IMR-90 (cell line): Measurements from ENCODE around the gene RAP1GAP2. TPM values are rescaled to one million over a fixed set of nuclear protein-coding genes. Genes with fewer than 3 reads are reported as not detected.

Experiments
- ATAC-seq: fragments of 200-7000 bp; cut with Tn5 transposase; 2 replicates; pipeline ENCODE4 v1.9.1; 2020; ENCODE audit warnings: low read depth, mild to moderate bottlenecking, moderate library complexity
- BruUV-seq: library from RNA; stranded (reverse); fragments of 400-500 nt; replicated peaks from 2 replicates; lab custom pipeline; 2021; lab: Mats Ljungman, UMichigan
- CTCF ChIA-PET: fragments of 300-600 bp; formaldehyde crosslinking; extraction: SDS; loops from one replicate; lab custom pipeline; 2021; ENCODE audit warnings: antibody characterized with exemption; lab: Yijun Ruan, JAX
- POLR2A ChIA-PET: fragments of 300-600 bp; sonication (Branson Sonifier 250); formaldehyde crosslinking; loops from one replicate; lab custom pipeline; 2022; ENCODE audit warnings: antibody characterized with exemption; ENCODE audit not compliant: unreplicated experiment; lab: Charles Lee
- DNase-seq: peaks from one replicate; pipeline ENCODE4 v3.0.0; 2013
- H2AFZ ChIP-seq: replicated peaks from 2 replicates; pipeline ENCODE3; 2013; ENCODE audit warnings: low read length, mild to moderate bottlenecking; ENCODE audit not compliant: poor library complexity
- H2AK5ac ChIP-seq: 2 replicates; pipeline ENCODE4 v1.6.1; 2013; ENCODE audit warnings: low read depth, low read length, inconsistent platforms
- H2AK9ac ChIP-seq: replicated peaks from 2 replicates; pipeline ENCODE3; 2013; ENCODE audit warnings: mild to moderate bottlenecking, low read depth, low read length, moderate library complexity; ENCODE audit not compliant: poor library complexity
- H2BK120ac ChIP-seq: 2 replicates; pipeline ENCODE4 v1.6.1; 2013; ENCODE audit warnings: low read depth, low read length, inconsistent platforms
- H2BK15ac ChIP-seq: 3 replicates; pipeline ENCODE4 v1.6.1; 2013; ENCODE audit warnings: low read depth, low read length, inconsistent platforms
- H2BK20ac ChIP-seq: 2 replicates; pipeline ENCODE4 v1.6.1; 2013; ENCODE audit warnings: low read depth, mild to moderate bottlenecking, inconsistent platforms, low read length, moderate library complexity
- H2BK5ac ChIP-seq: 2 replicates; pipeline ENCODE4 v1.6.1; 2013; ENCODE audit warnings: mild to moderate bottlenecking, low read depth, low read length, inconsistent platforms; ENCODE audit not compliant: poor library complexity, severe bottlenecking
- H3K14ac ChIP-seq: replicated peaks from 2 replicates; pipeline ENCODE4 v1.6.1; 2013; ENCODE audit warnings: low read depth, low read length, inconsistent platforms
- H3K18ac ChIP-seq: 2 replicates; pipeline ENCODE4 v1.6.1; 2013; ENCODE audit warnings: low read depth, low read length, control low read depth
- H3K23ac ChIP-seq: 2 replicates; pipeline ENCODE4 v1.6.1; 2013; ENCODE audit warnings: low read depth, low read length, inconsistent platforms
- H3K27ac ChIP-seq: 2 replicates; pipeline ENCODE4 v1.5.1; 2013; ENCODE audit warnings: mild to moderate bottlenecking, control low read depth, low read length; ENCODE audit not compliant: insufficient read depth
- H3K27me3 ChIP-seq: 2 replicates; pipeline ENCODE4 v1.6.1; 2013; ENCODE audit warnings: low read length; ENCODE audit not compliant: control insufficient read depth, insufficient read depth
- H3K36me3 ChIP-seq: 2 replicates; pipeline ENCODE4 v1.6.1; 2013; ENCODE audit warnings: low read length, mixed read lengths; ENCODE audit not compliant: control insufficient read depth, insufficient read depth
- H3K4ac ChIP-seq: 2 replicates; pipeline ENCODE4 v1.6.1; 2013; ENCODE audit warnings: low read depth, low read length, inconsistent platforms
- H3K4me1 ChIP-seq: 2 replicates; pipeline ENCODE4 v1.6.1; 2013; ENCODE audit warnings: low read length, mixed read lengths; ENCODE audit not compliant: control insufficient read depth, insufficient read depth
- H3K4me2 ChIP-seq: 2 replicates; pipeline ENCODE4 v1.6.1; 2013; ENCODE audit warnings: low read depth, mild to moderate bottlenecking, control low read depth, low read length, moderate library complexity
- H3K4me3 ChIP-seq: 2 replicates; pipeline ENCODE4 v1.5.1; 2013; ENCODE audit warnings: low read depth, mild to moderate bottlenecking, control low read depth, low read length, moderate library complexity; ENCODE audit not compliant: insufficient read depth
- H3K56ac ChIP-seq: 2 replicates; pipeline ENCODE4 v1.6.1; 2013; ENCODE audit warnings: low read length, inconsistent platforms; ENCODE audit not compliant: insufficient read depth; ENCODE audit errors: extremely low read depth
- H3K79me1 ChIP-seq, 2 experiments: 2 replicates each; pipeline ENCODE4 v1.6.1; 2013; ENCODE audit warnings: low read length in 2 of 2, inconsistent platforms in 1 of 2, low read depth in 1 of 2
- H3K9ac ChIP-seq: 2 replicates; pipeline ENCODE4 v1.6.1; 2013; ENCODE audit warnings: low read depth, low read length, control low read depth
- H3K9me1 ChIP-seq: 2 replicates; pipeline ENCODE4 v1.6.1; 2013; ENCODE audit warnings: low read length, inconsistent platforms; ENCODE audit not compliant: insufficient read depth
- H3K9me3 ChIP-seq: 2 replicates; pipeline ENCODE4 v1.6.1; 2013; ENCODE audit warnings: low read length; ENCODE audit not compliant: control insufficient read depth, insufficient read depth
- H4K20me1 ChIP-seq: 2 replicates; pipeline ENCODE4 v1.6.1; 2013; ENCODE audit warnings: low read length, inconsistent platforms; ENCODE audit not compliant: insufficient read depth
- H4K5ac ChIP-seq: 2 replicates; pipeline ENCODE4 v1.6.1; 2013; ENCODE audit warnings: mild to moderate bottlenecking, low read depth, low read length, control low read depth
- H4K8ac ChIP-seq, 2 experiments: 2 replicates each; pipeline ENCODE4 v1.6.1; 2013; ENCODE audit warnings: low read depth in 2 of 2, low read length in 2 of 2, control low read depth in 1 of 2, inconsistent platforms in 1 of 2
- H4K91ac ChIP-seq: 2 replicates; pipeline ENCODE4 v1.6.1; 2013; ENCODE audit warnings: low read depth, low read length, inconsistent platforms; ENCODE audit not compliant: insufficient read depth
- CHD1 ChIP-seq: IDR thresholded peaks from 2 replicates; pipeline ENCODE4 v1.6.1; 2012; ENCODE audit warnings: low read depth, low read length, improper control_type of control experiment
- ELK1 ChIP-seq: fragments of 150-350 bp; IDR thresholded peaks from 2 replicates; pipeline ENCODE4 v1.6.1; 2016; ENCODE audit warnings: low read depth, mild to moderate bottlenecking, low read length, moderate library complexity, borderline replicate concordance
- FOS ChIP-seq: fragments of 150-350 bp; IDR thresholded peaks from 2 replicates; pipeline ENCODE4 v1.6.1; 2016; ENCODE audit warnings: low read depth, low read length
- MAZ ChIP-seq: IDR thresholded peaks from 2 replicates; pipeline ENCODE4 v1.6.1; 2012; ENCODE audit warnings: low read depth, mild to moderate bottlenecking, low read length, improper control_type of control experiment, moderate library complexity, borderline replicate concordance
- MXI1 ChIP-seq: IDR thresholded peaks from 2 replicates; pipeline ENCODE4 v1.6.1; 2012; ENCODE audit warnings: low read depth, mild to moderate bottlenecking, low read length, moderate library complexity, borderline replicate concordance
- POLR2A ChIP-seq: IDR thresholded peaks from 2 replicates; pipeline ENCODE4 v1.6.1; 2012; ENCODE audit warnings: mild to moderate bottlenecking, low read depth, low read length
- USF2 ChIP-seq: fragments of 150-350 bp; IDR thresholded peaks from 2 replicates; pipeline ENCODE4 v1.6.1; 2017; ENCODE audit warnings: mild to moderate bottlenecking, antibody characterized with exemption, low read length, low read depth
- WGBS, 2 experiments: methylation state at CpG; one replicate each; pipeline versions ENCODE4 v1.1.5 to v1.1.7; 2013; ENCODE audit warnings: missing lambda C conversion rate in 2 of 2; ENCODE audit not compliant: insufficient read length in 1 of 2; ENCODE audit errors: extremely low coverage in 2 of 2; 5-methylcytosine and 5-hydroxymethylcytosine counted together
- dilution Hi-C: fragments of 300-500 bp; cut with HindIII; formaldehyde crosslinking; loops from one replicate; pipeline ENCODE4 v1.14.3; 2018; ENCODE audit warnings: low sequenced_read_pairs; ENCODE audit not compliant: unreplicated experiment
- in situ Hi-C: fragments of 300-500 bp; cut with MboI; formaldehyde crosslinking; loops from 3 replicates; pipeline ENCODE4 v1.14.3; 2019; ENCODE audit warnings: low sequenced_read_pairs, inconsistent platforms, mixed read lengths
- intact Hi-C: fragments of 100-400 bp; cut with micrococcal nuclease; formaldehyde crosslinking; loops from 2 replicates; pipeline ENCODE4 v1.10.0; 2022
- polyA plus RNA-seq, 3 experiments: library from polyadenylated mRNA; depleted of rRNA; stranded (reverse); fragments of >200 nt; gene quantifications; 2 replicates each; pipeline ENCODE4 v1.2.3, GENCODE V29; 2012; ENCODE audit warnings: low replicate concordance in 1 of 3
- total RNA-seq: library from RNA; depleted of rRNA; stranded (reverse); fragments of >200 nt; gene quantifications from 2 replicates; pipeline ENCODE4 v1.2.3, GENCODE V29; 2012

The RAP1GAP2 gene
- total and polyA plus RNA-seq, 2 of the 4 experiments (the other 2 are of a cell fraction) = 5.7 to 7.5 TPM

- H3K36me3 ChIP-seq = no peaks in the 10 kb centered on the region
- H3K27ac ChIP-seq = no peak overlapping the region
- H4K8ac ChIP-seq = no peak overlapping the region
- in situ Hi-C loops = no loop called here
- no peaks in the 10 kb centered on the region for H3K27me3 ChIP-seq
- no TSS peak for BruUV-seq
- no peak overlapping the region for H3K56ac ChIP-seq
- no peak overlapping the region for H3K4me2 ChIP-seq
- no peak overlapping the region for H3K4me3 ChIP-seq
- DNase-seq (no peak), ATAC-seq (no peak)
- H2BK20ac ChIP-seq = no peak overlapping the region
- H4K91ac ChIP-seq = no peak overlapping the region
- no peak overlapping the region for H2BK120ac ChIP-seq
- no peak overlapping the region for H2AK5ac ChIP-seq
- H3K23ac ChIP-seq = no peak overlapping the region
- peaks cover 4% of the 10 kb centered on the region; the same call in 1 of the 2 replicates for H3K9me1 ChIP-seq
- H4K5ac ChIP-seq = no peak overlapping the region
- TF ChIP-seq FOS (no peak), POLR2A (no peak), MAZ (no peak), USF2 (no peak), MXI1 (no peak), CHD1 (no peak), ELK1 (no peak)
- no peak overlapping the region for H2AFZ ChIP-seq
- H3K18ac ChIP-seq = no peak overlapping the region
- intact Hi-C loops = no loop called here
- H3K4ac ChIP-seq = no peak overlapping the region
- POLR2A ChIA-PET = no interaction called here
- H4K20me1 ChIP-seq = no peaks in the 10 kb centered on the region
- no peak overlapping the region for H2AK9ac ChIP-seq
- dilution Hi-C loops = no loop called here
- H3K79me1 ChIP-seq = no peaks in the 10 kb centered on the region
- WGBS, 2 experiments = no CpG with 5 or more reads among the region's 10 CpGs
- H3K9me3 ChIP-seq = no peaks in the 10 kb centered on the region
- H2BK15ac ChIP-seq = no peak overlapping the region
- H3K14ac ChIP-seq = no peak overlapping the region
- H2BK5ac ChIP-seq = no peak overlapping the region
- H3K9ac ChIP-seq = no peak overlapping the region
- peaks cover 2% of the 10 kb centered on the region; the same call in 1 of the 2 replicates for H3K4me1 ChIP-seq
- CTCF ChIA-PET = no interaction called here
Measured at GRCh38 chr17:2842464-2842863, 46.2 kb downstream of the RAP1GAP2 start.
